GM19239 (cell line): Measurements from ENCODE around the gene ADRM1.

Source experiments
- DNase-seq: peaks from one replicate; pipeline ENCODE4 v3.0.0; 2011; ENCODE audit warnings: low spot score; ENCODE audit not compliant: insufficient read length
- FAIRE-seq: peaks from 2 replicates; lab custom pipeline; 2011; peaks lifted over from hg19 to GRCh38; lab: Jason Lieb, UNC

ADRM1 gene

GRCh38 chr20:62296724-62297448, 5.9 kb upstream of the ADRM1 start:
- DNase-seq (no peak), FAIRE-seq (no peak)

- no peak for FAIRE-seq
These were observed 5.2 kb upstream of the ADRM1 start for GRCh38 chr20:62297449-62298227.

GRCh38 chr20:62298577-62299249, 4.1 kb upstream of the ADRM1 start:
- DNase-seq (no peak), FAIRE-seq (no peak)

More at GRCh38 chr20:62297449-62298227, 5.2 kb upstream of the ADRM1 start:
- no peak for DNase-seq

- no peak for FAIRE-seq
- DNase-seq, result no peak
These were observed 3.0 kb upstream of the ADRM1 start for GRCh38 chr20:62299666-62300236.

- FAIRE-seq (no peak), DNase-seq (no peak)
These were observed 2.5 kb upstream of the ADRM1 start for GRCh38 chr20:62300319-62300718.

- FAIRE-seq (no peak), DNase-seq (no peak)
These were observed 1.6 kb upstream of the ADRM1 start for GRCh38 chr20:62301111-62301668.

- FAIRE-seq (peak; percentile 78), DNase-seq (peak; percentile 94)
These were observed 940 bp upstream of the ADRM1 start for GRCh38 chr20:62301773-62302340.

- DNase-seq, result no peak
- no peak for FAIRE-seq
These were observed 204 bp downstream of the ADRM1 start for GRCh38 chr20:62303062-62303339.

- DNase-seq, result no peak
- FAIRE-seq, result no peak
These were observed 786 bp downstream of the ADRM1 start for GRCh38 chr20:62303340-62304226.

- no peak for DNase-seq
- FAIRE-seq, result no peak
These were observed 1.7 kb downstream of the ADRM1 start for GRCh38 chr20:62304331-62305148.

GRCh38 chr20:62305149-62305764, 2.5 kb downstream of the ADRM1 start:
- FAIRE-seq (no peak), DNase-seq (no peak)

- FAIRE-seq, result no peak
- DNase-seq, result no peak
These were observed 3.1 kb downstream of the ADRM1 start for GRCh38 chr20:62305765-62306413.

GRCh38 chr20:62306414-62307187, 3.8 kb downstream of the ADRM1 start:
- FAIRE-seq (no peak), DNase-seq (no peak)

- no peak for DNase-seq
- no peak for FAIRE-seq
These were observed 4.7 kb downstream of the ADRM1 start for GRCh38 chr20:62307226-62308101.

- FAIRE-seq, result no peak
- no peak for DNase-seq
These were observed 5.5 kb downstream of the ADRM1 start for GRCh38 chr20:62308102-62308822.
